Hepatocyte (in vitro differentiated cells): ENCODE results near the gene RBM15B.

Experiments used
- CTCF ChIP-seq: fragments of 200-600 bp; sonication (generic); IDR thresholded peaks from 2 replicates; pipeline ENCODE4 v1.5.1; 2016; ENCODE audit warnings: antibody characterized with exemption, mild to moderate bottlenecking; ENCODE audit not compliant: poor library complexity
- EZH2phosphoT487 ChIP-seq: fragments of 200-600 bp; sonication (generic); IDR thresholded peaks from one replicate; pipeline ENCODE4 v1.6.1; 2018; ENCODE audit warnings: antibody characterized with exemption, mild to moderate bottlenecking, low read depth, moderate library complexity; ENCODE audit not compliant: unreplicated experiment, severe bottlenecking

- no peak for TF ChIP-seq CTCF
- no peak for TF ChIP-seq EZH2phosphoT487
These were observed 9.8 kb upstream of the RBM15B start for GRCh38 chr3:51381333-51381705.
